GM19438 (cell line): Measurements from ENCODE around the gene TSC2.

ENCODE experiments used
- ATAC-seq: cut with Tn5 transposase; IDR thresholded peaks from one replicate; pipeline ENCODE4 v1.9.1; 2021; ENCODE audit warnings: low read depth; ENCODE audit not compliant: unreplicated experiment

TSC2 gene

DNA sequence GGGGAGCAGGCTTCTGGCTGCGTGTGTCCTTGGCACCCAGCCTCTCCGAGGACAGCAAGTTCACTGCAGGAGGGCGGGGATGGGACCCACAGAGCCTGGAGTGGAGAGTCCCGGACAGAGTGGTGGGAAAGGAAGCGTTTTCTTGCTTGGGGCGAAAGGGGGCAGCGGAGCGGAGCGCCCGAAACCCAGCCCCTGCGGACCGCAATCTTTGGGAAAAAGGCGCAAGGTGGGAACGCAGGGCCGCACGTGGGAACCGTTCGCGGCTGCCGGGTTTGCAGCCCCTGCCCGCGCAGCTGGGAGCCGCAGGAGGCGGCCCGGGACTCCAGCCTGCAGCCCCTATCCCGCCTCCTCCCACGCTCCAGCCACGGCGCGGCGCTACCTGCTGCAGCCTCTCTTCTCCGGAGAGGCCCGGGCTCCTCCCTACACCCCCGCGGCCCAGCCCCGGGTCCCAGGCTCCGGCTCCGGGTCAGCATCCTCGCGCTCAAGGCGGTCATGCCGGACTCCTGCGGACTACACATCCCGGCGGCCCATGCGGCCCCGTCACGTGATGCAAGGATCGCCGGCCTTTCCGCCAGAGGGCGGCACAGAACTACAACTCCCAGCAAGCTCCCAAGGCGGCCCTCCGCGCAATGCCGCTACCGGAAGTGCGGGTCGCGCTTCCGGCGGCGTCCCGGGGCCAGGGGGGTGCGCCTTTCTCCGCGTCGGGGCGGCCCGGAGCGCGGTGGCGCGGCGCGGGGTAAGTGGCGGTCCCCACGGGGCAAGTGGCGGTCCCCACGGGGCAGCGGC is at the start of gene TSC2, which contains the start of gene NTHL1:
Gene TSC2 (plus strand): TSS at position 656 of the 786 bp plus-strand sequence. CDS start 631 bp downstream, outside the sequence.
Gene NTHL1 (minus strand): TSS at position 505 of the 786 bp plus-strand sequence. CDS start 11 bp downstream, at position 494.
- peak; percentile 89 for ATAC-seq

DNA sequence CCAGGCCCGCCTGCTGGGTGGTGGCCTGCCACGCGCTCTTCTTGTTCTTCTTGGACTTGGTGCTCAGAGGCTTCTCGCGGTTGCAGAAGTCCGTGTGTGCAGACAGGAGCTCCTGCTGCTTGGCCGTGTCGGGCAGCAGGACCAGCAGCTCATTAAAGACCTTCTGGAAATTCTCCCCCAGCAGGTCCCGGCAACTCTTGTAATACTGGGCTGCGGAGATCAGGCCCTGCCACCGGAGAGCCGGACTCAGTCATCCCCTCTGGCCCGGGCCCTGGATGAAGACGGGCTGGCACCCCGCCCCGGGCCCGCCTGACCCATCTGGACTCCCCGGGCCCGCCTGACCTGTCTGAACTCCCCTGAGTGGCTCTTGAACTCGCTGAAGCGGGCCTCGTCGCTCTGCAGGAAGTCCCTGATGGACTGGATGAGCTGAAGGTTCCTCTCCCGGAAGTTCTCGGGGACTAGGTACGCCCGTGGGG is 49.4 kb upstream of the TSC2 start:
- no peak for ATAC-seq

DNA sequence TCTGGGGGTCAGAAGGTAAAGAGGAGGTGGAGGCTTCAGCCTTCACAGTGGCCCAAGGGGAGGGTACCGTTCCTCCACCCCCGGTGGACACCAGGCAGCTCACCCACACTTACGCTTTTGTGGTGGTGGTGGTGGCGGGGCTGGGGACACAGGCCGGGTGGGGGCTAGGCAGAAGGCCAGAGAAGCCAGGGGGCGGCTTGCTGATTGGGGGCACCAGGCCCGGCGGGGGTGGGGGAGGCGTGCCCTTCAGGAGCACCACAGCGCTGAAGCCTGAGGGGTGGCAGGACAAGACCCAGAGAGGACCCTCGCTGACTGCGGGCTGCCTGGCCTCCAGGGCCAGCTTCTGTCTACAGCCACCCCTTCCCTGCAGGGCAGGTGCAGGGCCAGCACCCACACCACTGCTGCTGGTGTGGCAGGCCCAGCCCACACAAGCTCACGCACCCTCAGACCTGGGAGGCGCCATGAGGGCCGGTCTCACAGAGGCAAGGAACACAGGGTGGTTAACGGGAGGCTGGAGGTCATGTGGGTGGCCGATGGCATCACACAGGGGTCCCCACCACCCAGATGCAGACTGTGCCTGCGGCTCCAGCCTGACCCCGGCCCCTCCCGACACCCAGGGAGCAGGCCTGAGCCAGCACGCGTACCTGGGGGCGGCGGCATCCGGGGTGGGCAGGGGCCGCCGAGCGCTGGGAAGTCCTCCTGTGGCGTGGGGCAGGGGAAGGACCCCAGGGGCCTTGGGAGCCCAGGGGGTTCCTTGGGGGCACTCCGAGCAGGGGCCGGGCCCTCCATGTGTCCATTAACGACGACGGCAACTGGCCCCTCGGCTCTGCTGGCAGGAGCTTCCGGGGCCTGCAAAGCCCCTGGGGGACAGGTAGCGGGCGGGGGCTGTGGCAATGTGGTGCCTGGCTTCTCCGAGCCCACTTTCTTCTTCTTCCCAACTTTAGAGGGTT is 48.7 kb upstream of the TSC2 start:
- ATAC-seq = no peak

DNA sequence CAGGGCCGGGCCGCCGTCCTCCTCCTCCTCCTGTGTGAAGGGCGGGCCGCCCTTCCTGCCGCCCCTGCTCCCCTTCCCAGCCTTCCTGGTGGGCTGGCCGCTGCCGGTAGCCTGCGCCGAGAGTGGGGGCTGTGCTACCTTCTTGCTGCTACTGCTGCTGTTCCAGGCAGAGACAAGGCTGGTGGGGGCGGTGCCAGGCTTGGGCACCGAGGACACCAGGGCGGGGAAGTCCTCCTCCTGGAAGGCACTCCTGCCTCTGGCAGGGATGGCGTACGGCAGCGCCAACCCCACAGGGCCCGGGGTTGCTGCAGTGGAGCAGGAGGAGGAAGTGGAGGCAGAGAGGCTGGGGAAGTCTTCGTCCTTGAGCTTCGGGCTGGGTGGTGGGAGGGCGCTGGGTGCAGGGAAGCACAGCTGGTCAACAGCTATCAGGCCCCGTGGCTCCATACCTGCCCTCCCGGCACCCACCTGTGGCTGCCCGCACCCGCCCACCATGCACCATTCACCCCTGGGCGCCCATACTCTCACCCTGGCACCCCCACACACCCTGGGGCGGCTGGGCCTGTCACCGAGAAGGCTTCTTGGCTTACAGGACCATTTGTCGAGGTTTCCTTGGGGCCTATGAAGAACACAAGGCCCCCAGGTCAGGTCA is 47.8 kb upstream of the TSC2 start:
- no peak for ATAC-seq

DNA sequence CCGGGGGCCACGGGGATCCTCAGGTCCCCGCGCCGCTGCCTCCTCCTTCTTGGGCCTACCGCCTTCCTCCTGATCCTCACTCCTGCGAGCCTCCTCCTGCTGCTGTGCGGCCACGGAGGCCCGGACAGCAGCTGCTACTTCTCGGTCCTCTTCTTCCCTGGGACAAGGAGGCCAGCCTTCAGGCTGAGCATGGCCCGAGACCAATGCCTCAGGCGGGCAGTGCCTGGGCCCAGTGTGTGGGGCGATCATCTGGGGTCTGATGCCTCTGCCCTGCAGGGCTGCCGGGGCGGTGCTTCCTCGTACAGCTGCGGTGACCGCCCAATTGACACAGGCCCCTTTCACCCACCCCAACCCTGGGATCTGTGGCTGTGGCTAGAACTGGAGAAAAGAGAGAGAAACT is 46.8 kb upstream of the TSC2 start:
- no peak for ATAC-seq

DNA sequence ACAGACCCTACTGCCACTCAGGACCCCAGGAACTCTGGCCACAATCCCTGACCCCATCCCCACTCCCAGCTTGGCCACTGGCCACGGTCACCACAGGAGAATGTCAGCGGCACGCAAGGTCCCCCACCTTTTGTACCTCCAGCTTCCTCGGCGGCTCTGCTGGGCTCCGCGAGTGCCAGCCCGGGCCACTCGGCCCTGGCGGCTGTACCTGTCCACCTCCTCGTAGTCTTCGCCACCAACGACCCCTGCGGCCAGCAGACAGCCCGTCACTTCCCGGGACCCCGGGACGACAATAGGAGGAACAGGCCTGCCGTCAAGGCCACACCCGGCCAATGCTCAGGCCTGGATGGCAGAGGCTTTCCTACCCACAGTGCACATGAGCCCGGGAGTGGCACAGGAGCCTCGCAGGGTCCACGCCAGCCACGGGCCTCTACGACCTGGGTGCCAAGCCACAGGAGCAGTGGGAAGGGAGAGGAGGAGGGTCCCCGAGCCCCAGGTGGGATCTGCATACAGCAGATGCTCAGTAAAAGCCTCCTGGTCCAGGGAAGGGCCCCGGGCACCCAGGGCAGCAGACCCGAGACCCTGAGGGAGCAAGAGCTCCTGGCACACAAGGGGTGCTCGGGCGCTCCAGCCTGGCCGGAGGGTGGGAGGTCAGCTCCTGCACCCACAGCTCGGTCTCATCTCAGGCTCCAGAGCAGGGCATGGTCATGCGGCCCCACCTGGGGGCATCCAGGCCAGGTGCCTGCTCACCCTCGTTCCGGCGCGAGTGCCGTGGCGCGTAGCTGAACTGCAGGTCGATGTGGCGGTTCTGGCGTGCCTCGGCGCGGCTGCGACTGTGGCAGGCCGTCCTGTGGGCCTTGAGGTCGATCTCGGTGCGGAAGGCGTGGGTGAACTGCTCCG is 46.1 kb upstream of the TSC2 start:
- ATAC-seq = no peak

DNA sequence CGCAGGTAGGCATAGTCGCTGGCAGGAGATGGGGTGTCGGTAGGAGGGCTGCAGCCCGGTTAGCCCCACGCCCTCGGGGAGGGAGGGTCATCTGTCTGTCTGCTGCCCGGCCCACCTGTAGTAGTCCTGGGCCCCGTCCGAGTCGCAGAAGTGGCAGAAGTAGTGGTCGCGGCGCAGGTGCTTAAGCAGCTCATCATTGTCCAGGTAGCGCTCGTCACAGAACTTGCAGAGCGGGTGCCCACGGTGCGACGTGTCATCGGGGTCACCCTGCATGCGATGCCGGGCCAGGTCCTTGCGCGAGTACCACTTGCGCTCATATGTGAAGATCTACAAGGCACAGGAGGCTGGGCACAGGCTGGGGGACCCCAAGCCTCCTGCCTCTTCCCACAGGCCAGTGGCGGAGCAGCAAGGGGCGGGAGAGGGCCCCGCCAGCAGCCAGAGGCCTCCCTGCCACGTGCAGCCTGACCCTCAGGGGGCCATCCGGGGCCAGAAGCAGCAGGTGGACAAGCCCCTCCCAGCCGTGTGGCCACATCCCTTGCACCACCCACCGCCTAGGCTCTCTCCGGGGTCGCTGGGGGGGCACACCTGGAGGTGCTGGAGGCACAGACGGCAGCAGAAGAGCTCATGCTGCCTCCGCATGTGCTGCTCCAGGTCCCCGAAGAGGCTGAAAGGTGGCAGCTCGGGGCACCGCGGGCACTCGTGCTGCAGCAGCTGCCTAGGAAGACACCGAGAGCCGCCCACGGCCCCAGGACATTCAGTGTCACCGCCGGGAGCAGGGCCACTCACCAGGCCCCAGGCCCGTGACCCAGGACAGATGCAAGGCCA is 45.2 kb upstream of the TSC2 start:
- no peak for ATAC-seq

DNA sequence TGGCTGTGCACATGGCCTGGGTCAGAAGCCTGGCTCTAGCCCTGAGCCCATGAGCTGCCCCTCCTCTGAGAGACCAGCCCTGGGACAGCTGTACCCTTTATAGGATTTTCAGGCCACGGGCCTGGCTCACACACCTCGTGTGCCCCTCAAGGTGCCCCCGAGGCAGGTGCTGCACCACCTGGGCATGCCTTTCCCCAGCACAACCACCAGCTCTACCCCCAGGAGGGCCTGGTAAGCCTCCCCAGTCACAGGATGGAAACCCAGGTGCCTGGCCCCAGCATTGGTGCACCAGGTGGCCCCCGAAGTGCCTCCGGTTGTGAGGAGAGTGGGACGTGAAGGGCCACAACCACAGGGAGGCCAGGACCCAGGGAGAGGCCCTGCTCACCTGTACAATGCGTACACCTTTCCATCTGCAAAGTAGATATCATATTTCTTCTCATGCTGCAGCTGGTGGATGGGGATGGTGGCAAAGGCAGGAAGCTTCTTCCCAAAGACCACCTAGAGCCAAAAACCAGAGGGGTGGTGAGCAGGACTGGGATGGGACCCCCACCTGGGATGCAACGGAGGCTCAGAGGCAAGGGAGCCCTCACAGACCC is 44.5 kb upstream of the TSC2 start:
- ATAC-seq = no peak

DNA sequence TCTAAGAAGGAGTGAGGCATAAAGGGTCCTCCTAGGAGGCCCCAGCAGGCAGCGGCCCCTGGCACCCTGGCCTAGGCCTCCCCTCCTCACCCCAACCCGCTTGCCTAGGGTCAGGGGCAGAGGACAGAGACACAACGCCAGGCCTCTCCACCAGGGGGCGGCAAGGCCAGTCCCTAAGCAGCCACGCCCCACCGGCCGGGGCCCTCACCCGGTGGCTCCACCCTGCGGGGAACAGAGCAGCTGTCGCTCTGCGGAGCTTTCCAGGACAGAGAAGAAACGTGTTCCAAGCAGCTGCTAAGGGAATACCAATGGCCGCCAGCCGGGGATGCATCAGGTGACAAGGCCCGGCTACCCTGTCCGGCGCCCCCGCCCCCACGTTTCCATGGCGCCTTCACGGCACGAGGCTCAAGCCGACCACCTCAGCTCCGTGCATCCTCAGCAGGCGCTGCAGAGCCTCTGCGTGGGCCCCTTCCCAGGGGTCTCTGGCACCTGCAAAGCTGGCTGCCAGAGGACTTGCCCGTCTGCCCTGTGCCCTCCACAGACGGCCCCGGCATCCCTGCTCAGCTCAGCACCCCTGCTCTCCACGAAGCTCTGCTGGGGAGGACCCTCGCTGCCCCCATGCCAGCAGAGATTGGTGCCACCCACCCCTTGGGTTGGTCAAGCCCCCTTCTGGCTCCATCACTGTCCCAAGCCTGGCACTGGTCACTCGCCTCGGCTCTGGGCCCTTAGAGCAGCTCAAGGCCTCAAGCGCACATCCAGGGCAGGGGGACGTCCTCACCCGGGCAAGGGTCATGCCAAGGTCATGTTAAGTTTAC is 43.8 kb upstream of the TSC2 start:
- no peak for ATAC-seq

DNA sequence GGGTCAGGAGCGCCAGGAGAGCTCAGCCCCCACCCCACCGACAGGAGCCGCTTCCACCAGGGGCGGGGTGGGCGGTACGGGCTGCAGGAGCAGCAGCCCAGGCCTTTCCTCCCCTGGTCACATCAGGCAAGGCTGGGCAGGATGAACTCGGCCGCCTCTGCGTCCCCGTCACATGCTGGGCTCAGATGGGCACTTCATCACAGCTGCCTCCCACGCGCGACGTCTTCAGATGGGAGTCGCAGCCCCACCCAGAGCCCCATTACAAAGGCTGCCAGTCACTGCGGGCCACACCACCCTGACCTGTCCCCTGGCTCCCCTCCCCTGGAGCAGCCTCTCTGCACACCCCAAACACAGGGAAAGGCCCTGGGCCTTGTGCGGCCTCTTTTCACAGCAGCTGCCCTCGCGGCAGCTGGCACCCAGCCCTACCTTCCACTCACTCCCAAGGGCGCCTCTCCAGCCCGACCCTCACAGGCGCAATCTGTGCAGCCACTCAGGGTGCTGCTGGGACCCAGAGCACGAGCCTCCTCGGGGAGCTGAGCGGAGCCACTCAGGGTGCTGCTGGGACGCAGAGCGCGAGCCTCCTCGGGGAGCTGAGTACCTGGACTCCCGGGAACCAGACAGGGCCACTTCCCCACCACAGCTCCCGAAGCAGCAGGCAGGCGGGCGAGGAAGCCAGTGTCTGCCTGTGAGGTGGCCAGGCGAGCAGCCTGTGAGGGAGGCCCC is 42.8 kb upstream of the TSC2 start:
- ATAC-seq = no peak

DNA sequence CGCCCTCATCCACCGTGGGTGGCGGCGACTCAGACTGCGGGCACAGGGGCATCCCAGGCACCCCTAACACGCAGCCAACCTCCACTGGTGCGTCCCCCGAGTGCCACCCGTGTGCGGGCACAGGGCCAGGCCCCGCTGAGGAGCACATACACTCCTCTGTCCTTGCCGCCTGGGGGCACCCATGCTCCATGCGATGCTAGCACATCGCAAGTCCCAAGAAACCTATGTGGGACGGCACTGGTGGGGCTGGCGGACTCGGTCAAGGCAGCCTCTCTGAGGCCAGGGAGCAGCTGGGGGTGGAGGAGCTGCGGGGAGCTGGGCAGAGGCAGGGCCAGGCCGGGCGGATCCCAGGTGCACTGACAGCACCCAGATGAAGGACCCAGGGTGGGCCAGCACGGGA is 42.1 kb upstream of the TSC2 start:
- ATAC-seq = no peak

DNA sequence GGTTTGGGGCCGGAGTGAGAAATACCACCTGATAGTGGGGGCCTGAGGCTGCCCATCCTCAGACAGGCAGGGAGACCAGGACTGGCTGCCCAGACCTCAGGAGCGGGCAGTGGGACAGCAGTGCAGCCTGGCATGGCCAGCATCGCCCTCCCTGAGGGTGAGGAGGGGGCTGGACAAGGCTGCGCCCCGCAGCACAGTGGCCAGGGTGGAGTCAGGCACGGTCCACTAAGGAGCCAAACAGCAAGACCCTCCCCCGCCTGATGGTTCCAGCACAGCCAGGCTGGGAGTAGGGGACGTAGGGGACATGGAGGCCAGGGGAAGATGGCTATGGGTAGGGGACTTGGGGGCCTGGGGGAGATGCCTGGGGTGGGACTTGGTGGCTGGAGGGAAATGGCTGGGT is 41.5 kb upstream of the TSC2 start:
- no peak for ATAC-seq

DNA sequence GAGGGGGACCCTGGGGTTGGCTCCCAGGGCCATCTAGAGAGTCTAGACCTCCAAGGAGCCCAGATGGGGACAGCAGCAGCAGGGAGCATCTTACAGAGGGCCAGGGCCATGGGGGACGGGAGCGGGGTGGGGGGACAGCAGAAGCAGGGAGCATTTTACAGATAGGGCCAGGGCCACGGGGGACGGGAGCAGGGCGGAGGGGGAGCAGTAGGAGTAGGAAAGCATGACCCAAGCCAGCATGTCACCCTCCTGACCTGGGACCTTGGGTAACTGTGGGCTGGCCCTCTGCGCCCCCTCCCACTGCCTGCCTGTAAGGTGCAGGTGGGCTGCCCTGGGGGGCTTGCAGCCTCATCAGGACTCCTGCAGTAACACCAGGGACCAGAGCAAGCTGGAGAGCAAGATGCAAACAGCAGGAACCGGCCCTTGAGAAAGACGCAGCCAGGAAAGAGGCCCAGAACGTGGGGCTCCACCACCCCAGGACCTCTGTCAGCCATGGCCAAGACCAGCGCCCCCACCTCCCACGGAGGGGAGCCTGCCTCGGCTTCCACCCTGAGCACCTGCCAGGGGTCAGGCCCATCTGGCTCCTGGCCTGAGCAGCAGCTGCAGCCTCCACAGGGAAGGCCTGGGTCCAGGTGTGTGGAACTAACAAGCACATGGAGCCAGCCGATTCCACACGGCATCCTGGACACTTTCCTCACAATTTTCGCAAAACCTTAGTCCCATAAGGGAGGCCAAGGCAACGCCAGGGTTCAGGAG is 40.5 kb upstream of the TSC2 start:
- ATAC-seq = no peak

DNA sequence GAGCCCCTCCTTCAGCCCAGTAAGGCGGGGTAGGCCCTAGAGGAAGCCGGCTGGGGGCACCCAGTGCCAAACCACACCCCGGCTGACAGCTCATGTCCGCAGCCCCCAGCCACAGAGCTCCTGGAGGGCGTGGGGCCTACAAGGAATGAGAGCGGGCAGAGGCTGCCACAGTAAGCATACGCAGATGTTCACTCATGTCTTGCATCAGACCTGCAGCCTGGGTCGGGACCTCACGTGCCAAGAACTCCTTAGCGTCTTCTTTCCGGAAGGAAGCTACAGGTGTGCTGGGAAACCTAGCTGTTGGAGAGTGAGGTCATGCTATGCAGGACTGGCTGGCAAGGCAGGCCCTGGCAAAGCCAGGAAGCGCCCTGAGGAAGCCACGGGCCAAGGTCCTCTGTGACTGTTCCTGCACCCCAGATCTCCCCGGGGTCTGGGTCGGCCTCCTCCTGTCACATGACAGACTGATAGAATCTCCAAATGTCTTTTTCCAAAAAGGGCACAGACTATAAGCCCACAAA is 39.7 kb upstream of the TSC2 start:
- ATAC-seq = no peak

DNA sequence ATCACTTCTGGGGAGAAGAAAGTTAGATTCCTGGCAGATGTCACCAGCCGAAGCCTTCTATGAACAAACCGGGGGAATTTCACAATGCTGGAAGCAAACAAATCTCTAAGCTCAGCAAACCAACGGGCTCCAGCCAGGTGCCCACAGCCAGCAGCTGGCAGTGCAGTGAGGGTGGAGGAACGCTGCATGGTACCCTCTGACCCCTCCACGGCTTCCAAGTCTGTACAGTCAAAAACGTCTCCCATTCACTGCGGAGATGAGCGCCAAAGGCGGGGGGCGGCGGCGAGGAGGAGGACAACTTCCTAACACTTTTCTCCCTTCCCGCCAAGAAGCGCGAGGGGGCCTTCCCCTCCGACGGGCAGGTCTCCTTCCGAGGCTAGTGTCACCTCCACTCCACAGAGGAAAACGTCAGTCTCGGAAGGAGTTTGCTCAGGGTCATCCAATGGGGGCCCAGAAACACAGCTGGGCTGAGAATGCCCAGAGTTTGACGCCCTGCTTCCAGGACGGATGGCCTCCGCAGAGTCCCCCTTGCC is 39.1 kb upstream of the TSC2 start:
- no peak for ATAC-seq

DNA sequence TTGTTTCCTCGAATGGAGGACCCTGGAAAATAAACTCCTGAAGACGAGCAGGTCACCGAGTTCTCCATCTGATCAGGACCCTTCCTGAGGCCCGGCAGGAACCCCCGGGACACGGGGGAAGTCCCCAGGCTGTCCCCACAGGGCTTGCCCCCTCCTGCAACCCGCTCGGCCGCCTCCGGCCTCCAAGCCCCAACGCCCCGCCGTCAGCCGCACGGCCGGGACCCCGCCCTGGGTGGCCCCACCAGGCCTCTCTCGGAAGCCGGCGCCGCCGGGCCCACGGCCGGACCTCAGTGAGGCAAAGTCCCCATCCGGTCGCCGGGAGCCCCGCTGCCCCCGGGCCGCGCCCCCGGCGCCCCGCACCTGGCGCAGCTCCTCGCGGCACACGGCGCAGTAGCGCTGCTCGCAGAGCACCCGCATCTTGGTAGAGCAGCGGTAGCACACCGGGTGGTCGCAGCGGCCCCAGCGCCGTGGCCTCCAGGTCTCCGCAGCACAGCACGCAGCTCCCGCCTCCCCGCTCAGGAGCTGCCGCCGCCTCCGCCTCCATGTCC is 38.5 kb upstream of the TSC2 start:
- peak; percentile 26 for ATAC-seq
